Stimulated activated CD8-positive, alpha-beta memory T cell treated with anti-CD3 and anti-CD28 coated beads, Interleukin-15, amount 100 ng/mL, for 1 hour (primary cell): ENCODE measurements around the gene TMEM63A.
A peak's percentile ranks its signal among the peaks of the same experiment; 100 is the strongest.
"Not testable (repeated sequence)": the region's sequence is repeated elsewhere in the genome, so short reads cannot be mapped to it uniquely, and the experiment has no call there.

Experiments used
- DNase-seq: peaks from one replicate; pipeline ENCODE4 v3.0.0-alpha.2; 2020; ENCODE audit warnings: low read depth

TMEM63A gene

GRCh38 chr1:225819346-225820192 lies 62.6 kb downstream of the TMEM63A start:
- DNase-seq = no peak

DNA sequence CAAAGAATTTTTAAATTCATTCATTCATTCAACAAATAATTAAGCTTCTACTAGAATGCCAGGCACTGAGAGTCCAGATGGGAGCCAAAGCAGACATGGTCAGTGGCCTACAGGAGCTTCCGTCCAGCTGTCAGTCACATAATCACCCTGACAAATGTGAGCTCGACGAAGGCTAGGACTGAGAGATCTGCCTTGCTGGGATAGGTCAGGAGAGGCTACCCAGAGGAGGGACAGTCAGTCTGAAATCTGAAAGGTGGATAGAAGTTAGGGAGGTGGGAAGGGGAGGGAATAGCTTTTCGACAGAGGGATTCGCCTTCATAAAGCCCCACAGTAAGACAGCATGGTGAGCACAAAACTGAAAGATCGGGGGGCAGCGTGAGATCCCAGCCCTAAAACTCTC lies 64.0 kb downstream of the TMEM63A start:
- DNase-seq = no peak

DNA sequence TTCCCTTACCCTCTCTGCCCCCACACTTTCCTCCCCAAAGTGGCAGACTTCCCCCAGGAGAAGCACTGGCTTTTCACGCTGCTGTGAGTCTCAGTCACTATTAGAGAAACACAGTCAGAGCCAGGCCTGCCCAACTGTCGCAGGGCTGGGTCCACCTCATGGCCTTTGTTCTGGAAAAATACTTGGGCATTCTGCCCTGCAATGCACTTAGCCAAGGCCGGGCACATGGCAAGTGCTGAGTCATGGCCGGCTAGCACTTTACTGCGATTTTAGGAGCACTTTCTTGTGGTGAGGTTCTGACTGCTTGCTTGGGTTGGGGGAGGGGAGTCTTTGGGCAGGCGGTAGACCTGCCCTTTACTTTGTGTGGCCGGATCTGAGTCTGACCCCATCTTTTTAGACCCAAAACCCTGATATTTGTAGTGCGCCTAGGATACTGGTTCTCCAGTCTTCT lies 64.5 kb downstream of the TMEM63A start:
- no peak for DNase-seq

DNA sequence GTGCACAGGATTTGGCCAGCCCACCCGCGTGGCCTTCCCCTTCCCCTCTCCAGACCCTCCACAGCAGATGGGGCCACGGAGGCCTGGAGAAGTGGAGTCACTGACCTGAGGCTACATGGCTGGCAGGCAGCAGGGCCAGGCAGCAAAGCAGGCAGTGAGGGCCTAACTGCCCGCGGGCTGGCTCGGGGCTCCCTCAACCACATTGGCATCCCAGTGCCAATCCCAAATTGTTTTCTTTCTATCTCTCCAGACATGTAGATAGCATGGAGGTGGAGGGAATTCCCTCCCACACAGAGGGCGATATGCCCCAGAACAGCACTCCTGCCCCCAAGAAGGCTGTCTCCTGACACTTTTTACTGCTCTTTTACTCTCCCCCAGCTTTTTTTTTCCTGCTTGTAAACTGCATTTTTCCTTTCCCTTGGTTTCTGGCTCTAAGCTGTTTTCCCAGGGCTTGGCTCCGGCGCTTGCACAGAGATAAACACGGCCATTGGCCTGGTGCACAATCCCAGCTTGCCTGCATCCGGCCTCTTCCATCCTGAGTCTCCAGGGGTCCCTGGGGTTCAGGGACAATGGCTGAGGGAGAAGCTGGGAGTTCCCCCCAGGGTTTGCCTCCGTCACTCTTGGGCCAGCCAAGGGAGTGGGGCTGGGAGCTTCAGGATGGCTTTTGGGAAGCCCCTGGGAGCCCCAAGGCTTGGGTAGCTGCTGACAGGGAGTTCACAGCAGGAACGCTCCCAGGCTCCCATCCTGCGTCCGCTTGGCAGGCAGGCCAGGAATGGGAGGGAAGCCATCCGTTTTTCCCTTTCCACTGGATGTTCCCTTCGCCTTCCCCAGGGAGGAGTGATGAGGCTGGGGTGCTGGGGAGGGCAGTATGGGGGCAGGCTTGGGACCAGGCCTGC lies 65.3 kb downstream of the TMEM63A start:
- DNase-seq = no peak

- DNase-seq = no peak
Measured at GRCh38 chr1:225815526-225816178, 66.5 kb downstream of the TMEM63A start.

GRCh38 chr1:225815090-225815489 lies 67.1 kb downstream of the TMEM63A start:
- not testable (repeated sequence) for DNase-seq

DNA sequence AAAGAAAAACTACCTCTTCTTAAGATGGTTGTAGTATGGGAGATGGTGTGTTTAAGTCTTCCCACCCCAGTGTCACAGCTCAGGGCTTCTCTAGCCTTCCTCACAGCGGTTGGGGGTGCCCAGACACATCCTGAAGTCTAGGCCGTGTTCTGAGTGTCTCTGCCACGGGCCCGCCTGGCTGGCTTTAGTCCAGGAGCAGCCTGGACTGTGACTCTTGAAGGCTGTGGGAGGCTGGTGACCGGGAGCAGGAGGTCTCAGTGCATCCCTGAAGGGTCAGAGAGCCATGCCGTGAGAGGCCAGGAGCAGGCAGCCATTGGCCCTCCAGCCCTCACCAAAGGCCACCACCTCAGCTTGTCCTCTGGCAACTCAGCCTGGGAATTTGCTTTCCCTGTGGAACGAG lies 67.8 kb downstream of the TMEM63A start:
- DNase-seq = no peak

- DNase-seq = no peak
Measured at GRCh38 chr1:225813214-225813964, 68.8 kb downstream of the TMEM63A start.

DNA sequence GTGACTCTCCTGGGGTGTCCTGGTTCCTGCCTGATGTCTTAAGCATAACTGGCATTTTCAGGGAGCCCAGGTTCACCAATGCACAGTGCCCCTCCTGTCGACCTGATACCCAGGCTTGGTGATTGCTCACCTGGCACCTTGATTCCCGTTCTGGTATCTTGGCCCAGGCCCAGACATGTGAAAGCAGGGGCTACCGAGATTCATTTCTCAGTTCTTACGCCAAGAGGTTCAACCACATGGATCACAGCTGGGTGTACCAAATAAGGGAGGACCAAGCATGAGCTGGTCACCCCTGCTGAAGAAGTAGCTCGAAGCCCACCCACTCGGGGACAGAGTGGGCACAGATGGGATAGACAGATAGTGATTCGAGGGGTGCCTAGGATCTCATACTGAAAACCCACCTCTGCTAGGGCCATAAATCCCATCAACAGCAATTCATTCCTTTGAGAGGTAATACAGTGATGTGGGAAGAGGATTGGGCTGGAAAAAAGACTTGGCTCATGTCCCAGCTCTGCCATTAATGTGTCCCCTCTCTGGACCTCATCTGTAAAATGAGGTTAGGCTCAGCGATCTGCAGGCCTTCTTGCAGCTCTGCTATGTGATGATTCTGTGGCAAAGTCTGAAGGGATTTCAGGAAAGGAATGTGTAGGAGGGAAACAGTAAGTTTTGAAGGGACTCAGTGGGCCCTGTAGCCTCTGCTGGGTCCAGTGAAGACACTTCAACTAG lies 69.5 kb downstream of the TMEM63A start:
- no peak for DNase-seq

DNA sequence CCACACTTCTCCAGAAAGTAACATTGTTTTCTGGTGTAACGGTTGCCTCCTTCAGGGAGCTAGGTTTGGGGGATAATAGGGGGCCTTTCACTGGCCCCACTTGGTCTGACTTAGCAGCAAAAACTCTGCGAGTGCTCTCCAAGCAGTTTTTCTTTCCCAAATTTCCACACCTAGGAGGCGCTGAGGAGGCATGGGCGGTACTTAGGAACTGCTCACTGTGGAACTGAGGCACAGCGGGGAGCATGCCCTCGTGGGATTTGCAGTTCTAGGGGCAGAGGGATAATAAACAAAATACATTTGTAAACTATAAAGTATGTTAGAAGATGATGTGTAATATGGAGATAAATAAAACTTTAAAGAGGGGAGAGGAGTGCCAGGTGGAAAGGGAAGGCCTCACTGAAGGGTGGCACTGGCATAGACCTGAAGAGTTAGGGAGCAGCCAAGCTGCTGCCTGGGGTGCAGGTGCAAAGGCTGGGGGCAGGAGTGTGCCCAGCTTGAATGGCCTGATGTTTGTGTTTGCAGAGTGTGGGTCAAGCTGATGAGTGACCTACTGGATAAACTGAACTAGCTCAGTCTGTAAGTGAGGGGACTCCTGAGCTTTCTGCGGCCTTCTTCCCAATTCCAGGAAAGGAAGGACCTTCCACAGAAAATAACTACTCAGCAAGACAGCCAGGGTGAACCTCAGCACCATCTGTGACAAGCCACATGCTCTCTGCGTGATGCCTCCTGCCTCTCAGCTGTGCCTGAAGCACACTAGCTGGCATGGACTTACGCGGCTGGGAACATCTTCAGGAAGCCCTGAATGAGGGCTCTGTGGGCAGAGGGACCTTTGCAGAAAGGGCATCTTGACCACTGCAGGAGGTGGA lies 70.3 kb downstream of the TMEM63A start:
- no peak for DNase-seq

- not testable (repeated sequence) for DNase-seq
Measured at GRCh38 chr1:225810579-225811538, 71.3 kb downstream of the TMEM63A start.

DNA sequence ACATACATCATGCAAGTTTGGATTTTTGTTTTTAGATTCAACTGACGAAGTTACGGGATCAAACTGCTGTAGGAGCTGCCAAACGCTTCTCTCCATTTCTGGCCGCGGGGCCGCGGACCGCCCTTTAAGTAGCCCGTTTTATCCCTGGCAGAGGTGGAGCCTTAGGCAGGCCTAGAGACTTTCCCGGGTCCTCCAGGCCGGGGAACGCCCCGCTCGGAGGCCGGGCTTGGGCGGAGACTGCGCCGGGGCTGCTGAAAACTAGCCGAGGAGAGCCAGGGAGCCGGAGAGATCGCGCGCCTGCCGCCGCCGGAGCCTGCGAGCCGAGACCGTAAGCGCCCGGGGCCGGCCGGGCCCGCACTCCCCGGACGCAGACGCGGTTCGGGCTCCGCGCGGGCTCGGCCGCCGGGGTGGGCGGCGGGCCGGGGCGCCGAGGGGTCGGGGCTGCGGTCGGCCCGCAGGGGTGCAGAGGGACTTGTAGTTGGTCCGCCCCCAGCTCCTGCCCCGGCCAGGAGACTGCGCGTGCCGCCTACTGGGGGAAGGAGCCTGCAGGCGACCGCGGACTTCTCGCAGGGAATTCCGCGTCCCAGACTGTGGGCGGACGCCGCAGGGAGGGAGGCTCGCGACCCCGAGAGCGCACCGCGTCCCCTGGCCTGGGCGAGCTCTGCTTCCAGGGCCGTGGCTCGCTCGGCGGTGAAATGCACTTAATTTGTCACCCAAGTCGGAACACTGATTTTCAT lies 72.2 kb downstream of the TMEM63A start, which contains the start of gene EPHX1:
EPHX1 (plus strand) TSS at position 283 of the 737 bp plus-strand sequence. CDS start 18,606 bp downstream, outside the sequence.
- peak; percentile 36 for DNase-seq

DNA sequence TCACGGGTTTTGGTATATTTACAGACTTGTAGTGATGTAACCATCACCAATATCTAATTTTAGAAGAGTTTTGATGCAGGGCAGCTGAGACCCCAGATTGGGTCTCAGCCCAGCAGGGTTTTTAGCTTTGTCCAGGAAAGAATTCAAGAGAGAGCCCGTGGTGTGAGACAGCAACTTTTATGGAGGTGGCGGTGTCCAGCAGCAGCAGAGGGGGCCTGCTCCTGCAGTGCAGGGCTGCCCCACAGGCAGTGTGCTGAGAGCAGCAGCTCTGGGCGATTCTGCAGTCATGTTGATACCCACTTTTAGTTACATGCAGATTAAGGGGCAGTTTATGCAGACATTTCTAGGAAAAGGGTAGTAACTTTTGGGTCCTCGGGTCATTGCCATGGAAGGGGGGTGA lies 74.0 kb downstream of the TMEM63A start:
- no peak for DNase-seq

DNA sequence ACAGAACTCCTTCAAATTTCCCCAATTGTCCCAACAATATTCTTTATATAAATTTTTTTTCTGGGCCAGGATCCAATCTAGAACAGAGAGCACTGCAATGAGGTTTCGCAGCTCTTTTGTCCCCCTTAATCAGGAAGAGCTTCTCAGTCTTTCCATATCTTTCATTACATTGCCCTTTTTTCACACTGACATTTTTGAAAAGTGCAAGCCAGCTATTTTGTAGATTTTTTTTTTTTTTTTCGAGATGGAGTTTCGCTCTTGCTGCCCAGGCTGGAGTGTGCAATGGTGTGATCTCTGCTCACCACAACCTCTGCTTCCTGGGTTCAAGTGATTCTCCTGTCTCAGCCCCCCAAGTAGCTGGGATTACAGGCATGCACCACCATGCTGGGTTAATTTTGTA lies 75.4 kb downstream of the TMEM63A start:
- DNase-seq = not testable (repeated sequence)

DNA sequence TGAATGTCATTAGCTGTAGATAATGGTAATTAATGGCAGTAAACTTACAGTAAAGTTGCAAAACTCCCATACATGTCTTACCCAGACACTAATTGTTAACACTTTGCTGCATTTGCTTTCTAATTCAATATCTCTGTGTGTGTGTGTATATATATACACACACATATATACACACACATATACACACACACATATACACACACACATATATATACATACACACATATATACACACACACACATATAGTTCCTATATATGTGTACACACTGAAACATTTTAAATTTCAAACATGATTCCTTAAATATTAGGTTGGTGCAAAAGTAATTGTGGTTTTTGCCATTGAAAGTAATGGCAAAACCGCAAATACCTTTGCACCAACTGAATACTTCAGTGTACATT lies 75.9 kb downstream of the TMEM63A start:
- no peak for DNase-seq

DNA sequence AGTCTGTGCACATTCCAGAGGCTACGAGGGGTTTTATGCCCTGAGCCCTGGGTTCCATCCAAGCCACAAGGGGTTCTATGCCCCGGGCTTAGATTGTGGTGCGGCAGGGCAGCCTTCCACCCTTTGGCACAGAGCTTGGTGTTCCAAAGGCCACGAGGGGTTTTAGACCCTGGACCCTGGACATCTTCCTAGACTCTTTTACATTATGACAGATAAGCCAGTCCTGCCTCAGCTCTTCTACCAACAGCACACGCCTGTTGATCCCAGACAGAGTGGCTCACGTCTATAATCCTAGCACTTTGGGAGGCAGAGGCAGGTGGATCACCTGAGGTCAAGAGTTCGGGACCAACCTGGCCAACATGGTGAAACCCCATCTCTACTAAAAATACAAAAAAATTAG lies 81.0 kb downstream of the TMEM63A start:
- DNase-seq = not testable (repeated sequence)

- DNase-seq = not testable (repeated sequence)
Measured at GRCh38 chr1:225796097-225796496, 86.1 kb downstream of the TMEM63A start.
